Right ventricle myocardium superior (tissue), 1 donor: ENCODE data around the gene DUSP18. TPM values are rescaled to one million over a fixed set of nuclear protein-coding genes. Genes with fewer than 3 reads are reported as not detected.

Experiments
- ATAC-seq: fragments of 200-7000 bp; cut with Tn5 transposase; one replicate; pipeline ENCODE4 v1.9.1; 2020; ENCODE audit warnings: mild to moderate bottlenecking; ENCODE audit not compliant: poor library complexity
- DNase-seq: peaks from one replicate; pipeline ENCODE4 v3.0.0-alpha.2; 2020
- intact Hi-C: fragments of 100-400 bp; cut with DNase I; formaldehyde crosslinking; loops from one replicate; pipeline ENCODE4 v1.11.2; 2022
- total RNA-seq: library from RNA; stranded (reverse); fragmentation: NEBNext Ultra II Directional; extraction: Animal tissue kit (Norgen Biotek cat#: 25700); gene quantifications from one replicate; pipeline ENCODE4 v1.2.1, GENCODE V29; 2021
- donor health status: DM: no; HTN: yes; CAD: no; lungs with severe emphysema.

DUSP18 gene
- total RNA-seq, 1 donor from 2014 or later, result 2.2 TPM

DNA sequence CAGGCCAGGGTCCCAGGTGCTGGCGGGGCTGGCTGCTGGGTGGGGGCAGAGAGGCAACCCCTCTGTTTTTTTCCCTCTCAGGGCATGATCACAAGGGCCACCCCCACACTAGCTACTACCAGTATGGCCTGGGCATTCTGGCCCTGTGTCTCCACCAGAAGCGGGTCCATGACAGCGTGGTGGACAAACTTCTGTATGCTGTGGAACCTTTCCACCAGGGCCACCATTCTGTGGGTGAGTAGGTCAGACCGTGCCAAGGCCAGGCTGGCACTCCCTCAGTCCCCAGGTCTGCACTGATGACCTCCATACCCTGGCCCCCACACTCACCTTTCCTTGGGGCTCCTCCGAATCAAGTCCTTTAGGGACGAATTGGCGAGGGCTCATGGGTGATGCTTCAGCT lies 53.4 kb downstream of the DUSP18 start:
- ATAC-seq (no peak), DNase-seq (no peak)
- intact Hi-C loops, result no loop called here

DNA sequence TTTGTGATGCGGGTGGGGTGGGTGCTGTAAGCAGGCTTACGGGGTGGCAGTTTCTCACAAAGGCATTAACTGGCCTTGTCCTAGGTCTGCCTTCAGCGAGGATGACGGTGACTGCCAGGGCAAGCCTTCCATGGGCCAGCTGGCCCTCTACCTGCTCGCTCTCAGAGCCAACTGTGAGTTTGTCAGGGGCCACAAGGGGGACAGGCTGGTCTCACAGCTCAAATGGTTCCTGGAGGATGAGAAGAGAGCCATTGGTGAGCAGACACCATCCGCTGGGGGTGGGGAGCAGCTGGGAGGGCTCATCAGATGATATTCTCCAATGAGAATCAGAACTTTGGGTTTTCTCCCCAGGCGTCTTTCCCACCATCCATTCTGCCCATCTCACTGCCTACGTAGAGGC lies 54.9 kb downstream of the DUSP18 start:
- intact Hi-C loops, result no loop called here
- ATAC-seq, result no peak
- no peak for DNase-seq

Other genes starting within 250 kb of the DUSP18 start
- 15.1 TPM for gene MTFP1, start 242.1 kb downstream of the DUSP18 start, total RNA-seq
- gene SEC14L3, start 195.9 kb downstream of the DUSP18 start, total RNA-seq, result not detected
- not detected for gene SEC14L4, start 162.2 kb downstream of the DUSP18 start, total RNA-seq
- not detected for gene SEC14L6, start 121.1 kb downstream of the DUSP18 start, total RNA-seq
- 0.27 TPM for gene GAL3ST1, start 93.2 kb downstream of the DUSP18 start, total RNA-seq
- gene PES1, start 76.0 kb downstream of the DUSP18 start, total RNA-seq, result 19.3 TPM
- 13.4 TPM for gene TCN2, start 60.7 kb downstream of the DUSP18 start, total RNA-seq
- gene SLC35E4, start 32.1 kb downstream of the DUSP18 start, total RNA-seq, result 4.1 TPM
- 15.1 TPM for gene OSBP2, start 27.0 kb upstream of the DUSP18 start, total RNA-seq